NCI-H446 (cell line): ENCODE data around the gene DCDC2C.
"Not testable (repeated sequence)": the region's sequence is repeated elsewhere in the genome, so short reads cannot be mapped to it uniquely, and the experiment has no call there.

Experiments used
- DNase-seq, 2 experiments: peaks; one replicate each; lab custom pipeline; 2025; lab: John Stamatoyannopoulos, UW

DCDC2C gene

GRCh38 chr2:3703236-3703756 lies at the start of gene DCDC2C:
DCDC2C (plus strand) TSS chr2:3703575; CDS start chr2:3703752, 177 bp downstream.
- DNase-seq, result no peak

- no peak for DNase-seq
Measured at GRCh38 chr2:3654011-3654410, 49.4 kb upstream of the DCDC2C start.

- DNase-seq, result no peak
Measured at GRCh38 chr2:3654531-3655225, 48.7 kb upstream of the DCDC2C start.

GRCh38 chr2:3655871-3656761 lies 47.3 kb upstream of the DCDC2C start:
- no peak for DNase-seq

- DNase-seq, result no peak
Measured at GRCh38 chr2:3656762-3657721, 46.3 kb upstream of the DCDC2C start.

GRCh38 chr2:3657881-3658280 lies 45.5 kb upstream of the DCDC2C start, which contains the start of gene ALLC:
ALLC (plus strand) TSS chr2:3658200; CDS start chr2:3671158, 12,958 bp downstream.
- no peak for DNase-seq

- no peak for DNase-seq
Measured at GRCh38 chr2:3659447-3660432, 43.6 kb upstream of the DCDC2C start.

- DNase-seq, result not testable (repeated sequence)
Measured at GRCh38 chr2:3660640-3661039, 42.7 kb upstream of the DCDC2C start.

- DNase-seq, result no peak
Measured at GRCh38 chr2:3661149-3661660, 42.2 kb upstream of the DCDC2C start.

- DNase-seq, result no peak
Measured at GRCh38 chr2:3662239-3662638, 41.1 kb upstream of the DCDC2C start.

- DNase-seq, result no peak
Measured at GRCh38 chr2:3664118-3664517, 39.3 kb upstream of the DCDC2C start.

GRCh38 chr2:3664925-3665324 lies 38.5 kb upstream of the DCDC2C start:
- no peak for DNase-seq

GRCh38 chr2:3665886-3666612 lies 37.3 kb upstream of the DCDC2C start:
- no peak for DNase-seq

- no peak for DNase-seq
Measured at GRCh38 chr2:3666613-3666975, 36.8 kb upstream of the DCDC2C start.

GRCh38 chr2:3667151-3667631 lies 36.2 kb upstream of the DCDC2C start:
- no peak for DNase-seq

- no peak for DNase-seq
Measured at GRCh38 chr2:3669656-3670055, 33.7 kb upstream of the DCDC2C start.

- DNase-seq, result no peak
Measured at GRCh38 chr2:3670376-3670775, 33.0 kb upstream of the DCDC2C start.

- DNase-seq, result no peak
Measured at GRCh38 chr2:3670941-3671340, 32.4 kb upstream of the DCDC2C start.

GRCh38 chr2:3672861-3673678 lies 30.3 kb upstream of the DCDC2C start:
- no peak for DNase-seq
